ENCODE data around the gene PHF14.
"Not testable (repeated sequence)": the region's sequence is repeated elsewhere in the genome, so short reads cannot be mapped to it uniquely, and the experiment has no call there.

GRCh38 chr7:10928203-10928602 lies 45.5 kb upstream of the PHF14 start:
- TF ChIP-seq, protein P1, sequence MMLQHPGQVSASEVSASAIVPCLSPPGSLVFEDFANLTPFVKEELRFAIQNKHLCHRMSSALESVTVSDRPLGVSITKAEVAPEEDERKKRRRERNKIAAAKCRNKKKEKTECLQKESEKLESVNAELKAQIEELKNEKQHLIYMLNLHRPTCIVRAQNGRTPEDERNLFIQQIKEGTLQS (IDR thresholded peaks at IDR 0.05): not testable (repeated sequence)
- not testable (repeated sequence) for TF ChIP-seq CTCF (IDR thresholded peaks at IDR 0.05; ENCODE audit: low read depth, low read length, missing input control); JUND (IDR thresholded peaks at IDR 0.05); GABPA (IDR thresholded peaks at IDR 0.05 in 1 of 2, conservative IDR thresholded peaks at IDR 0.05 in 1 of 2); SP1 (IDR thresholded peaks at IDR 0.05); RAD21 (IDR thresholded peaks at IDR 0.05)
- TF ChIP-seq, protein P2, sequence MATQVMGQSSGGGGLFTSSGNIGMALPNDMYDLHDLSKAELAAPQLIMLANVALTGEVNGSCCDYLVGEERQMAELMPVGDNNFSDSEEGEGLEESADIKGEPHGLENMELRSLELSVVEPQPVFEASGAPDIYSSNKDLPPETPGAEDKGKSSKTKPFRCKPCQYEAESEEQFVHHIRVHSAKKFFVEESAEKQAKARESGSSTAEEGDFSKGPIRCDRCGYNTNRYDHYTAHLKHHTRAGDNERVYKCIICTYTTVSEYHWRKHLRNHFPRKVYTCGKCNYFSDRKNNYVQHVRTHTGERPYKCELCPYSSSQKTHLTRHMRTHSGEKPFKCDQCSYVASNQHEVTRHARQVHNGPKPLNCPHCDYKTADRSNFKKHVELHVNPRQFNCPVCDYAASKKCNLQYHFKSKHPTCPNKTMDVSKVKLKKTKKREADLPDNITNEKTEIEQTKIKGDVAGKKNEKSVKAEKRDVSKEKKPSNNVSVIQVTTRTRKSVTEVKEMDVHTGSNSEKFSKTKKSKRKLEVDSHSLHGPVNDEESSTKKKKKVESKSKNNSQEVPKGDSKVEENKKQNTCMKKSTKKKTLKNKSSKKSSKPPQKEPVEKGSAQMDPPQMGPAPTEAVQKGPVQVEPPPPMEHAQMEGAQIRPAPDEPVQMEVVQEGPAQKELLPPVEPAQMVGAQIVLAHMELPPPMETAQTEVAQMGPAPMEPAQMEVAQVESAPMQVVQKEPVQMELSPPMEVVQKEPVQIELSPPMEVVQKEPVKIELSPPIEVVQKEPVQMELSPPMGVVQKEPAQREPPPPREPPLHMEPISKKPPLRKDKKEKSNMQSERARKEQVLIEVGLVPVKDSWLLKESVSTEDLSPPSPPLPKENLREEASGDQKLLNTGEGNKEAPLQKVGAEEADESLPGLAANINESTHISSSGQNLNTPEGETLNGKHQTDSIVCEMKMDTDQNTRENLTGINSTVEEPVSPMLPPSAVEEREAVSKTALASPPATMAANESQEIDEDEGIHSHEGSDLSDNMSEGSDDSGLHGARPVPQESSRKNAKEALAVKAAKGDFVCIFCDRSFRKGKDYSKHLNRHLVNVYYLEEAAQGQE (IDR thresholded peaks at IDR 0.05): not testable (repeated sequence)
- TF ChIP-seq, protein P3, sequence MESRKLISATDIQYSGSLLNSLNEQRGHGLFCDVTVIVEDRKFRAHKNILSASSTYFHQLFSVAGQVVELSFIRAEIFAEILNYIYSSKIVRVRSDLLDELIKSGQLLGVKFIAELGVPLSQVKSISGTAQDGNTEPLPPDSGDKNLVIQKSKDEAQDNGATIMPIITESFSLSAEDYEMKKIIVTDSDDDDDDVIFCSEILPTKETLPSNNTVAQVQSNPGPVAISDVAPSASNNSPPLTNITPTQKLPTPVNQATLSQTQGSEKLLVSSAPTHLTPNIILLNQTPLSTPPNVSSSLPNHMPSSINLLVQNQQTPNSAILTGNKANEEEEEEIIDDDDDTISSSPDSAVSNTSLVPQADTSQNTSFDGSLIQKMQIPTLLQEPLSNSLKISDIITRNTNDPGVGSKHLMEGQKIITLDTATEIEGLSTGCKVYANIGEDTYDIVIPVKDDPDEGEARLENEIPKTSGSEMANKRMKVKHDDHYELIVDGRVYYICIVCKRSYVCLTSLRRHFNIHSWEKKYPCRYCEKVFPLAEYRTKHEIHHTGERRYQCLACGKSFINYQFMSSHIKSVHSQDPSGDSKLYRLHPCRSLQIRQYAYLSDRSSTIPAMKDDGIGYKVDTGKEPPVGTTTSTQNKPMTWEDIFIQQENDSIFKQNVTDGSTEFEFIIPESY (IDR thresholded peaks at IDR 0.05): not testable (repeated sequence)
